Hematopoietic multipotent progenitor cell (in vitro differentiated cells): ENCODE data around the gene TET3. TPM values are rescaled to one million over a fixed set of nuclear protein-coding genes. Genes with fewer than 3 reads are reported as not detected.
A peak's percentile ranks its signal among the peaks of the same experiment; 100 is the strongest.
"Not testable (repeated sequence)": the region's sequence is repeated elsewhere in the genome, so short reads cannot be mapped to it uniquely, and the experiment has no call there.

Experiments
- DNase-seq, 3 donors: peaks; one replicate each; pipeline ENCODE4 v3.0.0-alpha.2; 2011 to 2015; ENCODE audit warnings: low read depth in 2 of 3, low spot score in 2 of 3
- total RNA-seq: library from RNA; depleted of rRNA; stranded (reverse); fragments of >200 nt; gene quantifications from one replicate; pipeline ENCODE4 v1.2.3, GENCODE V29; 2012

TET3 gene
- 11.0 TPM for total RNA-seq

DNA sequence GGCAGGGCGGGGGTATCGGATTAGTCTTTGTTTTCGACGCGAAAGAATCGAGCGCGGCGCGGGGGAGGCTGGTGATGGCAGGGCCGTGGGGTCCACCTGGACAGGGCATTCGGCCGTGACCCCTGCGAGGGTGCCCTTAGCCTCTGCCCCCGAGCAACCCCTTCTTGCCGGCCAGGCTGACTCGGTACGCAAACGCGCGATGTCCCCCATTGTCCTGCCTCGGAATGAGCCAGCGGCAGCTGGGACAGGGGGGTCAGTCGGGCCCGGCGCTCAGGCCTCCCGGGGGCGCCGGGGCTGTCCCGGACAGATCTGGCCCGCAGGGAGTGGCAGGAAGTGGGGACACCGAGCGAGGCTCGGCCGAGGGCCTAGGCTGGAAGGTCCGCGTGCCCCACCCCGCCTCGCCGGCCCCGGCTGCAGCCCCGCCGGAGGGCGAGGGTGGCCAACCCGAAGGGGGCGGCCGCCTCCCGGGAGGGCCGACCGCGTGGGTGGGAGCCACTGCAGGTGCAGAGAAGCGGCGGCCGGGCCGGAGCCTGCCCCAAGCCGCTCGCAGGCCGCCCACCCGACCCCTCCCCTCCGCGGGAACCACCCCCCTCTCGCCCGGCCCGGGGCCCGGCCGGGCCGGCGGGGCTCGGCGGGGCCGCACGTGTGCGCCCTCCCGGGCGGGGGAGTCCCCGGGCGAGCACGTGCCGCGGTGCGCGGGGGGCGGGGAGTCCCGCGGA, at the start of gene TET3:
TSS of gene TET3 (plus strand) at position 708 of the 719 bp plus-strand sequence. CDS start 1,494 bp downstream, outside the sequence.
- DNase-seq, result peak in 1 of 3 donors; percentile 74

DNA sequence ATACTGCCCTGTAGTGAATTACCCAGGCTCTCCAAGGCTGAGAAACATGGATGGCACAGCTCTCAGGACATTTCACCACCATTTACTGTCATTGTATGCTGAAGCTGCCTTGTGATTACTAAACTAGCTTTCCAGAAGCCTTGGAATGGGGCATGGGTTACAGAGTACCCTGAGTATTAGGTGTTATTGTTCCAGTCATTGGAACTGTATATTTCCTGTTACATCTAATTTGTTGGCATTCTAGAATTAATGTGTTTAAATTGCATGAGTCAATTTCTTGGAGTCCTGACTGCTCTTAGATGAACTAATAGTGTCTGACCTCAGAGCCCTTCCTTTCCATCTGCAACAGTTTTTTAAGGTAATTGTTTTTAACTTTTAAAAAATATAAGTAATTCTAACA, 49.1 kb upstream of the TET3 start:
- DNase-seq, result no peak

DNA sequence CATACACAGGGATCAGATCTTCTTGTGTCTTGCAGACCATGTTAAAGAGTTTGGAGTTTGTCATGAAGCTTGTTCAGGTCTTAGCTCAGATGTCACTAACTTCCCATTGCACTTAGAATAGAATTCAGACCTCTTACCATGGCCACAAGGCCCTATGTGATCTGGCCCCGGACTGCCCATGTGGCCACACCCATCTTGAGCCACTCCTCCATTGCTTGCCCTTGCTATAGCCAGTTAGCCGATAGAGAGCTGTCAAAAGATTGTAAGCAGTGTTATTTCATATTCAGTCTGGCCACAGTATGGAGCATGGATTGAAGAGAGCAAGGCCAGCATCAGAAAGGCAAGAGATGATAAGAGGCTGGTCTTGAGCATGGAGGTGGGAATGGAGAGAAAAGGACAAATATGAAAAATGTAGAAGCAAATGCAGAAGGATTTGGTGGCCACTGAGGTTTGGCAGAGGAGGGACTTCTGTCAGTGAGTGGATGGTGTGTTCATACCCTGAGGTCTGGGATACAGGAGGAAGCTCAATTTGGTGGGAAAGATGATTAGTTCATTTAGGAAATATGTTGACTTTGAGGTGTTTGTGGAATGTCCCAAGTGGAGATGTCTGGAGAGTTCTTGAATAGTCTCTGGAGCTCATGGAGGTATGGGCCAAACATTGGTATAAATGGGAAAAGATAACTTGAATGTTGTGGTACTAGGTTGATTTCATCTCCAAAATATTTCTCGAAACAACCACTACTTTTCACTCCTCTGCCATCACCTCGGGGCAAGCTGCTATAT, 47.4 kb upstream of the TET3 start:
- DNase-seq, result no peak

DNA sequence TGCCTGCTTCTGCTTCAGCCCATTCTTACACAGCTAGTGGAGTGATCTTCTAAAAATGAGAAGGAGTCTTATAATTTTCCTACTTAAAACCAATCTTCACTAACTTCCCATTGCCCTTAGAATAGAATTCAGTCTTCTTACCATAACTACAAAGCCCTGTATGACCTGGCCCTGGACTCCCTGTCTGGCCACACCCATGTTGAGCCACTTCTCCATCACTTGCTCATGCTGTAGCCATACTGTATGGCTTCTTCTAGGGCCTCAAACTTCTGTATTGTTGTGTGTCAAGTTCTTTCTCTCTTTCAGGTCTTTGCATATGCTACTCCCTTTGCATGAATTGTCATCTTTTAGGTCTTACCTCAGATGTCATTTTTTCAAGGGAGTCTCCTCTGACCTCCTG, 46.8 kb upstream of the TET3 start:
- DNase-seq, result no peak

DNA sequence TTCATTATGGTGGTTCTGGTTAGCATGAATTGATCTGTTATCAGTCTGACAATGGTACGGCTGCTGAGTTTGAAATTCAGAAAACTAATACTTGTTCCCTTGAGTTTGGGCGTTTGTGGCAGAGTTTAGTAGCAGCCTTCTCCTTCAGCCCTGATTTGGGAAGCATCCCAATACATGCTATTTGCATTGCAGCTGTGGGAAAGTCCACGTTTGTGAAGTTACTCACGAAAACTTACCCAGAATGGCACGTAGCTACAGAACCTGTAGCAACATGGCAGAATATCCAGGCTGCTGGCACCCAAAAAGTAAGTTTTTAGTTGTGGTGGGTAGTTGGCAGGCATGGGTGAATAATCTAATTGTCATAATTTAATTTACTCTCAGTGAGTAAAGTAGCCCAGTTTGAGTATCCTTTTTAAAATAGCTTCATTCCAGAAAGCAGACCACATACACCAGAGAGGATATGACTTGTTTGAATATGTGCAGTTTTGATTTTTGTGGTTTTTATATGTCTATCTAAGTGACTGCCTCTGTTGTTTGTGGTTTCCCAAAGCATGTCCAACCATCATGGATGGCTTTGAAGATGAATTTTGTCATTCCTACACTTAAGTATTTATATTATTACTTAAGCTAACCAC, 45.9 kb upstream of the TET3 start:
- no peak for DNase-seq

DNA sequence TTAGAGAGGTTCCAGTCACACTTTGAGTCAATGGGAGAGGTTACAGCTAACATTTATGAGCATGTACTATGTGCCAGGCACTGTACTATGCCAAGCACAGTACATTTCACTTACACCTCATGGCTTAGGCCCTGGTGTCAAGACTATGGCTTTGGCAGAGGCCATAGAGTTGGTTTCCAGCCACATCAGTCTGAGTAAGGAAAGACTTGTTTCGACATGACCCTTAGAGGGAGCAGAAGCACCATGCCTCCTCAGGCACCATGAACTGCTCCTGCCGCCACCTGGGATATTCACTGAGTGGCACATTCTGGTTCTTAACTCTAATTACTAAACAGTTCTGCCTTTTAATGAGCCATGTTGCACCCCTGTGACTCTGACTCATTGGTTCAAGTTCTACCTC, 45.3 kb upstream of the TET3 start:
- peak in 2 of 3 donors; percentile 59 to 71 for DNase-seq

DNA sequence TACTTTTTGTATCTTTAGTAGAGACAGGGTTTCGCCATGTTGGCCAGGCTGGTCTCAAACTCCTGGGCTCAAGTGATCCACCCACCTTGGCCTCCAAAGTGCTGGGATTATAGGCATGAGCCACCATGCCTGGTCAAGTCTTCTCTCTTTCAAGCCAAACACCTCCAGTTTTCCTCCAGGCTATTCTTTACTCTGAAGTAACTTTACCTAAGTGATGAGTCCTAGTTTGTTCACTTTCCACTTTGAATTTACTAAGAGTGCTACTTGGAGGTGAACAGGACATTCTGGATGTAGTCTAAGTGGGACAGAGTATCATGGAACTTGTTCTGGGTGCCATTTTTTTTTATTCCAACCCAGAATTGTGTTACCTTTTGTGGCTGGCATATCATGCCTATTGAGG, 44.6 kb upstream of the TET3 start:
- DNase-seq, result not testable (repeated sequence)

DNA sequence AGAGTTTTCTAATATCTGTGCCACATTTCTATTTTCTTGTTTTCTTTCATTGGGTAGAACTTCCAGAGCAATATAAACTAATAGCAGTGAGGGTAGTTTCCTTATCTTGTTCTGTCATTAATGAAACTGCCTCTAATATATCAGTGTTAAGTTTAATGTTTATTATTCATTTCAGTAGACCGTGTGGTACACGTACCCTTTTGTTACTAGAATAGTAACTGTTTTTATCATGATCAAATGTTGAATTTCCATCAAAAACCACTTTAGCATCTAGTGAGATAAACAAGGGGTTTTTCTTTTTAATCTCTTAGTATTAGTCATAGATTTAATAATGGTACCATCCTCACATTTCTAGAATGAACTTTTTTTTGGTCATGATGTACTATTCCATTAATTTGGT, 42.0 kb upstream of the TET3 start:
- DNase-seq, result no peak

DNA sequence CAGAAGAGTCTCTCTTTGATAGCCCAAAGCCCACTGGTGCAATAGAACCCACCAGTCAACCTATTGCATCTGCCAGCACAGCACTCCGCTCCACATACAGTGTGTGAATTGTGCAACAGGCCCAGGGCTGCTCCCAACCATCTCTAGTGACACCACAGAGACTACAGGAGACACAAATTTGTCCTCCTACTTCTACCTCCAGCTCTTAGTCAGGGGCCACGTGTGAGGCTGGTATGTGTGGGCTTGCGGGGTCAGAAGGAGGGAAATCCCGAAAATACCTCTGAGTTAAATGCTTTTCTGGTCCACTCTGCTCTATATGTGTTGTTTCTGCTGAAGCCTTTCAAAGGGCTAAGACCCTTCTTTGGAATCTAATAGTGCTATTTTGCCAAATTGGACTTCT, 40.0 kb upstream of the TET3 start:
- no peak for DNase-seq

DNA sequence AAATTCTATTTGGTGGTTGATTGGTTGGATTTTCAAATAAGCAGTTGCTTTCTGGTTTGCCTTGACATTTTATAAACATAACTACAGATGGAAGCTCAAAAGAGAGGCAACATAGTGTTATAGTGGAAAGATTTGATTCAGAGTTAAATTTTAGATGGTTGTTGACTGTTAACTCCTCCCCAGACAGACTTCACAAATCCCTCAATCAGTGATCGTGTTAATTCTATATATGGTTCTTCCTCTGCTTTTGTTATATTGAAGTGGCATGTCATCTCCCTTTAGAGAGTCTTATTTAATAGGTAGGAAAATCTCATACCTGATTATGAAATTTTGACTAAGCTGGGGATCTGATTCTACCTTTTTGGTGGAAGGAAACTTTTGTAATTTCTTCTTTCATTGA, 38.5 kb upstream of the TET3 start:
- no peak for DNase-seq

DNA sequence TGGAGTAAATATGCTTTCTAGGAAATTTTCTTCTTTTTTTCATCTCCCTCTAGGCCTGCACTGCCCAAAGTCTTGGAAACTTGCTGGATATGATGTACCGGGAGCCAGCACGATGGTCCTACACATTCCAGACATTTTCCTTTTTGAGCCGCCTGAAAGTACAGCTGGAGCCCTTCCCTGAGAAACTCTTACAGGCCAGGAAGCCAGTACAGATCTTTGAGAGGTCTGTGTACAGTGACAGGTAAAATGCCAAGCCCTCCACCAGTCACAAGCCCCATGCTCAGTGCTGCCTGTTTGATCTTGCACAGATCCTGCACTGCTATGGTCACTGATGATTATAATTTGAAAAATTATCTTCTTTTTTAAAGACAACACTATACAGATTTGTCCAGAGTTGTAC, 38.0 kb upstream of the TET3 start:
- DNase-seq, result no peak

DNA sequence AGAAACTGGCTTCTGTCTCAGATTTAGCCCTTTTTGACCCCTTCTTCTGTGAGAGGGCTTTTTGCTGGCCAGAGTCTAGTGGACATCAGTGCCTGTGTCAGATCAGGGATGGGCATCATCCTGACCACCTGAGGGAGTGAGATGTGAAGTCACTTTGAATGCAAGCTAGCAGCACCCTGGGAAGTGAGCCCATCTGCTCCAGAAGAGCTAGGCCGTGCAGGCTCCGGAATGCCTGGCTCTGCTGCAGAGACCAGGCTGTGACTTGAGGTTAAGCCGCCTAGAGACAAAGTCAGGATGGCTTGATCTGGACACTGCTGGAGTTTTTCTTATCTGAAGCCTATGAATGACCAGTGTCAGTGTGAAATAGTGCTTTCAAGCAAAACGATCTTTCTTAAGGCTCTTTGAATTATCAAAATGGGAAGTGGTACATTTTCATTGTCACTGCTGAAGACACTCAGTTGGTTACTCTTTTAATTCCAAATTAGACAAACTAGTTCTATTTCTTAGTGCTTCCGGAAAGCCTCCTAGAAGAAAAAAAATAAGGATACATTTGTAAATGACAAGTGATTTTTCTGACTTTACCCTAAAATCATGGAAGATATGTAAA, 37.2 kb upstream of the TET3 start:
- DNase-seq, result no peak

DNA sequence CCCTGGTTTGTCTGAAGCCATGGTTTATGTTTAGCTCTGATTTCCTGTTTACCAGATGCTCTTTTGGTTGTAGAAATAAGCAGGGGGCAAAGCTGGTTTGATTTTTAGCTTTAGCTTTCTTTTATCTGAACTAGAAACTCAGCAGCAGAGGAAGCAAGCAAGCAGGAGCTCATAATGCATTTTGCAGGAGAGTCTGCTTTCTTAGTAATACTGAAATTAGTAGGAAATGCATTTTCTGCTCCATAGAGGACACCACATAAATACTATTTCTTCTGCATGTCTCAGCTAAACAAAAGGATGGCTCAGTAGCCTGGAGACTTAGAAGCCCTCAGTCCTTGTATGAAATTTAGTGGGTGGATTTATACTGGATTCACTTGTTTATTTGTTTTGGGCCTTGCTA, 34.9 kb upstream of the TET3 start:
- no peak for DNase-seq

DNA sequence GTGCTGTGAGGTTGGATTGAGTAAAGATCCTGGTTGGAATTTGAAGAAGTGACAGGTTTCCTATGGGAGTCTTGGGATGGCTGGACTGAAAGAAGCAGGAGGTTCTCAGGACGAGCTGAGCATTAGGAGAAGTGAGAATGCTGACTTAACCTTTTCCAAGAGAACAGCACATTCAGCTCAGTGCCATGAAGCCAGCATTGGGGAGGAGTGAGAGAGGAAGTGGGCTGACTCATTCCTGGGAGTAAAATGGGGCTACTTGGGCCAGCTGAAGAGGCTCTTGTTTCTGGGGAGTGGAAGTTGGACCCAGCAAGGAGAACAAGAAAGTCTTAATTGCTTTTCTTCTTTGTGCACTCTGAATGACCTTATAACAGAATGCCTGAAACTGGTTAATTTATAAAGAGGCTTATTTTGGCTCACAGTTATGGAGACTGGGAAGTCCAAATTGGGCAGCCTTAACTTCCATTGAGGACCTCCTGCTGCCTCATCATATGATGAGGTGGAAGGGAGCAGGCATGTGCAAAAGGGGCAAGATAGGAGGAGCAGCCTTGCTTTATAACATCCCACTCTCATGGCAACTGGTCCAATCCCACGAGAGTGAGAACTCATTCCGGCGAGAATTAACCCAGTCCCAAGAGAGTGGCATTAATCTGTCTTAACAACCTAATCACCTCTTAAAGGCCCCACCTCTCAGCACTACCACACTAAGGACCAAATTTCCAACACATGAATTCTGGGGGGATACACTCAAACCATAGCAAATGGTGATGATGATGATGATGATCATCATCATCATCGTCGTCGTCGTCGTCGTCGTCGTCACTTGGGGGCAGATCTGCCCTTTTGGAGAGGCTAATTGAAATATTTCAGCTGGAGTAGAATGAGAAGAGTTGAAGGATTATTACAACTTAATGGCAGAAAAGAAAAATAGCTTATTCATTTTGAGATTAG, 31.9 kb upstream of the TET3 start:
- no peak for DNase-seq

DNA sequence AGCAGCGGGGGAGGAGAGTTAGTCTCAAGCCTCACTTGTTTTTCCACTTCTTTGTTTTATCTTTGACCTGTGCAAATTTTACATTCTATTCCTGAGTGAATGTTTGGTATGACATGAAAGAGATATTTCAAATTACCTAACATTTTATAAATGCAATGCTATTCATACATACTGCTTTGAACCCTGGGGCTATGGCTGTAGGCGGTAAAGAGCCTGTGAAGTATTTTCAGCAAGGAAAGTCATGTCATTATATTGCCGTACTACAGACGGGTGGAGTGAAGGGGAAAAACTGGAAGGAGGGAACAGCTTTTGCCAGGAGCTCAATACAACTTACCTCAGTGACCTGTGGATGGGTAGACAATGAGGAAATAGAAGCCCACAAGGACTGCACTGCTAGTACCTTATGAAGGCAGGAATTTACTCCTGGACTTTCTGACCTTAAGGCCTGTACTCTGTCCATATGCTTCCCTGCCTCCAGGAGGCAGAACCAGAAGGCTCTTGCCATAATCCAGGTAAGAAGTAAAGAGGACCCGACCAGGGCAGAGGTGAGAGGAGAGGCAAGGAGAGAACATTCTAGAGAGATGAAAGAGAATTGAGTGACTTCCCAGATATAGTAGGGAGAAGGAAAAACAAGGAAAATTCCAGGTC, 28.4 kb upstream of the TET3 start:
- DNase-seq, result no peak

DNA sequence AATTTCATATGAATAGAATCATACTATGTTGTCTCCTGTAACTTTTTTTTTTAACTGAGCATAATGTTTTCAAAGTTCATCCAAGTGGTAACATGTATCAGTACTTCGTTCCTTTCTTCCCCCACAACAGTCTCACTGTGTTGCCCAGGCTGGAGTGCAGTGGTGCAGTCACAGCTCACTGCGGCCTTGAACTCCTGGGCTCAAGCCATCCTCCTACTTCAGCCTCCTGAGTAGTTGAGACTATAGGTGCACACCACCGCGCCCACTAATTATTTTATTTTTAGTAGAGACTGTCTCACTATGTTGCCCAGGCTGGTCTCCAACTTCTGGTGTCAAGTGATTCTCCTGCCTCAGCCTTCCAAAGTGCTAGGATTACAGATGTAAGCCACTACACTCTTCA, 23.4 kb upstream of the TET3 start:
- DNase-seq, result no peak

DNA sequence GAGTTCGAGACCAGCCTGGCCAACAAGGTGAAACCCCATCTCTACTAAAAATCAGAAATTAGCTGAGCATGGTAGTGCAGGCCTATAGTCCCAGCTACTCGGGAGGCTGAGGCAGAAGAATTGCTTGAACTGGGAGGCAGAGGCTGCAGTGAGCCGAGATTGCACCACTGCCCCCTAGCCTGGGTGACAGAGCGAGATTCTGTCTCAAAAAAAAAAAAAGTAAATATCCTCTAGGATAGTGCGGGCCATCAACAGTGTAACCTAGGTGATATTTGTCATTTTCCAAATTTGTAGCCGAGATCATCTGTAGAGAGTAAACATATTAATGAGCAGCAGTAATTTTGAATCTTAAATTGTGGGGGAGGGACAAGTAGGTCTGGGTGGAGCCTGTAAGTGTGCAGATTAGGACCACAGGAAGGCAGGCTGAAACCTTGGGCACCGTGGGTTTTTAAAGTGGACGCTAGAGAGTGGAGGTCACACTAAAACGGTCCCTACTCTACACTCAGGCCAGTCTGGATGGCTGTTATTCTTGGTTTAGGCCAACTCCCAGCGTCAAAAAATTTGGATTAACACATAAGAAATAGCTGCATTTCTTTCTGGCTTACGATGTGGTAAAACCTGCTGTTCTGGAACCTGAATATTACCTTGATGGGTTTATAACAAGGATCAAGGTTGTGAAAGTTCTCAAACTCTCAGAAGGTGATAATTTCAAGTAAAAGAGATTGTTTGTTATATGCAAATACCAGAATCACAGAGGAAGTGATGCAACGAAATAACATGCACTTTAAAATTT, 22.7 kb upstream of the TET3 start:
- no peak for DNase-seq

DNA sequence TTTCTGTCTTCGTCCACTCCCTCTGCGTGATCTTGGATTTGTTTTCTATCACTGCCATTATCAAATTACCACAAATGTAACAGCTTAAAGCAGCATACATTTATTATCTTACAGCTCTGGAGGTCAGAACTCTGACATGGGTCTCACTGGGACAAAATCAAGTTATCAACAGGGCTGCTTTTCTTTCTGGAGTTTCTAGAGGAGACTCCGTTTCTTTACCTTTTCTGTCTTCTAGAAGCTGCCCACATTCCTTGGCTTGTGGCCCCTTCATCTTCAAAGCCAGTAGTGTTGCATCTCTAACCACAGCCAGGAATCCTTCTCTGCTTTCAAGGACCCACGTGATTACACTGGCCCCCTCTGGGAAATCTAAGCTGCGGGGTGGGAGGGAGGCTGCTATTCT, 21.9 kb upstream of the TET3 start:
- DNase-seq, result no peak
